GM12865 (cell line): ENCODE measurements around the gene RTRAF.
A peak's percentile ranks its signal among the peaks of the same experiment; 100 is the strongest.

ENCODE experiments used
- DNase-seq: peaks from one replicate; pipeline ENCODE4 v3.0.0; 2010; ENCODE audit warnings: low read depth
- H3K4me3 ChIP-seq: 2 replicates; pipeline ENCODE4 v1.5.1; 2011; ENCODE audit warnings: mild to moderate bottlenecking, low read depth, low read length, control low read depth
- TF ChIP-seq, protein P1 (sequence below): IDR thresholded peaks from 2 replicates; pipeline ENCODE4 v1.5.1; 2011; ENCODE audit warnings: low read length, control low read depth, low read depth, inconsistent platforms; ENCODE audit not compliant: insufficient read depth; ENCODE audit errors: missing control alignments

Gene RTRAF

GRCh38 chr14:51972566-51972965 lies 16.8 kb upstream of the RTRAF start:
- DNase-seq, result no peak
- H3K4me3 ChIP-seq, result no peak overlapping the region
- TF ChIP-seq, protein P1, sequence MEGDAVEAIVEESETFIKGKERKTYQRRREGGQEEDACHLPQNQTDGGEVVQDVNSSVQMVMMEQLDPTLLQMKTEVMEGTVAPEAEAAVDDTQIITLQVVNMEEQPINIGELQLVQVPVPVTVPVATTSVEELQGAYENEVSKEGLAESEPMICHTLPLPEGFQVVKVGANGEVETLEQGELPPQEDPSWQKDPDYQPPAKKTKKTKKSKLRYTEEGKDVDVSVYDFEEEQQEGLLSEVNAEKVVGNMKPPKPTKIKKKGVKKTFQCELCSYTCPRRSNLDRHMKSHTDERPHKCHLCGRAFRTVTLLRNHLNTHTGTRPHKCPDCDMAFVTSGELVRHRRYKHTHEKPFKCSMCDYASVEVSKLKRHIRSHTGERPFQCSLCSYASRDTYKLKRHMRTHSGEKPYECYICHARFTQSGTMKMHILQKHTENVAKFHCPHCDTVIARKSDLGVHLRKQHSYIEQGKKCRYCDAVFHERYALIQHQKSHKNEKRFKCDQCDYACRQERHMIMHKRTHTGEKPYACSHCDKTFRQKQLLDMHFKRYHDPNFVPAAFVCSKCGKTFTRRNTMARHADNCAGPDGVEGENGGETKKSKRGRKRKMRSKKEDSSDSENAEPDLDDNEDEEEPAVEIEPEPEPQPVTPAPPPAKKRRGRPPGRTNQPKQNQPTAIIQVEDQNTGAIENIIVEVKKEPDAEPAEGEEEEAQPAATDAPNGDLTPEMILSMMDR, result no peak

DNA sequence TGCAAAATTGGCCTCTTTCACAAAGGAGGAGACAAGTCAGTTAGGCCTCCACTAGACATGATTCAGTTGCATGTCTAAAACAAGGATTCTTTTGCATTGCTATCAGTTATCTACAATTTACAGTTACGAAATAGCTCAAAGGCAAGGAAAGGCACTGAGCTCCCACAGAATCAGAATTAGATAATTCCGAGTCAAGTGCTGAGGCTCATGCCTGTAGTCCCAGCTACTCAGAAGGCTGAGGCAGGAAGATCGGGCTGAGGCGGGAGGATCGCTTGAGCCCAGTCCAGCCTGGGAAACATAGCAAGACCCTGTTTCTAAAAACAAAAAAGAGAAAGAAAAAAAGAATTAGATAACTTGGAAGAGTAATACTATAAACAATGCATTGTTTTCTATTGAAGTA lies 12.3 kb upstream of the RTRAF start:
- H3K4me3 ChIP-seq, result no peak overlapping the region
- DNase-seq, result no peak
- TF ChIP-seq, protein P1, result no peak

DNA sequence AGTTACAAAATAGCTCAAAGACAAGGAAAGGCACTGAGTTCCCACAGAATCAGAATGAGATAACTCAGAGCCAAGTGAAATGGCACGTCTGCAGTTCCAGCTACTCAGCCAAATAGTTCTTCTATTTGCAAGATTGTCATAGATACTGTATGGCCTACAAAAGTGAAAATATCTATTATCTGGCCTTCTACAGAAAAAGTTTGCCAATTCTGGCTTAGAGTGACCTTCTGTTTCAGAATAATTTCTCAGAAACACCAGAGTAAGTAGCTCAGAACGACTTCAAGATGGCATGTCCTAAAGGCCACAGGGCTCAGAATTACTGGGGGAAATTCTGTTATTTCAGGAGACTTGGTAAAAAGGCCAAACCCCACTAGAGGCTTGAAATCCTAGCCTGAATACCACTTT lies 10.7 kb upstream of the RTRAF start:
- DNase-seq, result no peak
- TF ChIP-seq, protein P1, result no peak
- H3K4me3 ChIP-seq, result no peak overlapping the region

- TF ChIP-seq, protein P1, result peak; percentile 79
- no peak overlapping the region for H3K4me3 ChIP-seq
- DNase-seq, result peak; percentile 88
Measured at GRCh38 chr14:51979088-51979709, 10.1 kb upstream of the RTRAF start.

DNA sequence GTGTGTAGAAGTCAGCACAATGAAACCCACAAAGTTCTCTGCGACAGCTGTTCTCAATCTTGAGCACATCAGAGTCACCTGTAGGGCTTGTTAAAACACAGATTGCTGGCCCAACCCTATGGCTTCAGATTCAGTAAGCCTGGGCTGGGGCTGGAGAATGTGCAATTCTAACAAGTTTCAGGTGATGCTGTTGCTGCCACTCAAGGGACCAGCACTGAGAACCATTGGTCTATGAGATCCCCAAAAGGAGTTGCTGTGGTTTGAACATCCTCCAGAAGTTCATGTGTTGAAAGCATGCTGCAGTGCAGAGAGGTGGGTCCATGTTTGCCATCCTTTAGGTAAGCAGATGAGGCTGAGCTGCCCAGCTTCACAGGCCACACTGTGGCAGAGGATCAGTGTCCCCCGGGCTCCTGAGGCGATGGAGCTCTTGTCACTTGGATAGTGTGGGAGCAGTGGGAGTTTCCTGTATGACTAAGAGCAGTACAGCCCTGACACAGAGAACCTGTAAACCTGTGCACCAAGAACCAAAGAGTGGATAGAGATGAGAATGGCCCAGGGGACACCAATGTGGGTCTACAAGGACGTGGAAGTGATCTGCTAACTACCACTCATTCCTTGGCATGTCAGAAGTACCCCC lies 8.0 kb upstream of the RTRAF start:
- TF ChIP-seq, protein P1, result no peak
- peak; percentile 64 for DNase-seq
- no peak overlapping the region for H3K4me3 ChIP-seq

DNA sequence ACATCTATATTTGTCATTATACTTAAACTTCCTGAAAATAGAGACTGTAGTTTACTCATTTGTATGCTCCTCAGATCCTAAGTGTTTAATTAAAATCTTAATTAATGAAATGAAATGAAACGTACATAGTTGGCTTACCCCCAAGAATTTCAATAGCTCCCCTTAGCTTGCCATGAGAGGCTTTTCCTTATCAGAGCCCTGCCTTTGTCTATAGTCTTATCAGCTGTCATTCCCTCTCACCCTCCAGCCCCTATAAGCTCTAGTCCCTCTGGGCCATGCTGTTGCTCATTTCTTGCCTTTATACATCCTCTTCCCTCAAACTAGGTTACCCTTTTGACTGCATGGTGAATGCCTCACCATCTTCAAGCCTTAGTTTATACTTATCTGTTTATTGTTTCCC lies 1.1 kb upstream of the RTRAF start:
- no peak overlapping the region; the same call in 1 of the 2 replicates for H3K4me3 ChIP-seq
- TF ChIP-seq, protein P1, result no peak
- no peak for DNase-seq

- TF ChIP-seq, protein P1, result no peak
- no peak for DNase-seq
- H3K4me3 ChIP-seq, result peak overlapping the region; percentile 96
Measured at GRCh38 chr14:51990488-51990887, 1.1 kb downstream of the RTRAF start.
